CD4-positive, alpha-beta T cell (primary cell): ENCODE data around the gene STX12. TPM values are rescaled to one million over a fixed set of nuclear protein-coding genes. Genes with fewer than 3 reads are reported as not detected.

Experiments
- ATAC-seq: fragments of 200-7000 bp; cut with Tn5 transposase; one replicate; pipeline ENCODE4 v1.10.0; 2022; ENCODE audit warnings: mild to moderate bottlenecking; ENCODE audit not compliant: poor library complexity
- CTCF ChIA-PET: fragments of 350-600 bp; sonication (Branson Sonifier 250); formaldehyde crosslinking; loops from one replicate; lab custom pipeline; 2021; ENCODE audit warnings: antibody characterized with exemption, inconsistent platforms; lab: Charles Lee
- POLR2A ChIA-PET: fragments of 350-600 bp; sonication (Branson Sonifier 250); formaldehyde crosslinking; loops from one replicate; lab custom pipeline; 2021; ENCODE audit warnings: antibody characterized with exemption, inconsistent platforms; lab: Charles Lee
- DNase-seq, 14 experiments: peaks; one replicate each; pipeline ENCODE4 v3.0.0-alpha.2; 2013 to 2020; ENCODE audit warnings: mixed read lengths in 2 of 14
- H3K27ac ChIP-seq, 2 donors: one replicate each; pipeline versions ENCODE4 v1.5.1 to v1.7.0; 2013; ENCODE audit warnings: low read length in 2 of 2, low read depth in 1 of 2, mild to moderate bottlenecking in 1 of 2
- H3K27me3 ChIP-seq, 2 experiments: 1 replicate in 1 of 2; 2 replicates in 1 of 2; pipeline versions ENCODE4 v1.6.1 to v1.7.0; 2013; ENCODE audit warnings: low read length in 2 of 2, control low read depth in 1 of 2, mild to moderate bottlenecking in 1 of 2, moderate library complexity in 1 of 2; ENCODE audit not compliant: insufficient read depth in 2 of 2, control insufficient read depth in 1 of 2
- H3K36me3 ChIP-seq: one replicate; pipeline ENCODE4 v1.6.1; 2013; ENCODE audit warnings: low read length, control low read depth; ENCODE audit not compliant: insufficient read depth
- H3K4me1 ChIP-seq: one replicate; pipeline ENCODE4 v1.6.1; 2013; ENCODE audit warnings: low read length, control low read depth; ENCODE audit not compliant: insufficient read depth
- H3K4me3 ChIP-seq: one replicate; pipeline ENCODE4 v1.5.1; 2013; ENCODE audit warnings: mild to moderate bottlenecking, low read length, moderate library complexity
- H3K9me3 ChIP-seq, 2 experiments: 1 replicate in 1 of 2; 2 replicates in 1 of 2; pipeline versions ENCODE4 v1.6.1 to v1.7.0; 2013; ENCODE audit warnings: low read length in 2 of 2, mild to moderate bottlenecking in 2 of 2, control low read depth in 1 of 2, moderate library complexity in 1 of 2; ENCODE audit not compliant: control insufficient read depth in 1 of 2, insufficient read depth in 1 of 2
- H3K27ac Mint-ChIP-seq: one replicate; pipeline ENCODE4 v1.8.0; 2020; ENCODE audit warnings: mixed read lengths
- H3K27me3 Mint-ChIP-seq: one replicate; pipeline ENCODE4 v1.8.0; 2021; ENCODE audit warnings: mixed read lengths
- H3K36me3 Mint-ChIP-seq: one replicate; pipeline ENCODE4 v1.8.0; 2021; ENCODE audit warnings: low read depth, mixed read lengths
- H3K4me1 Mint-ChIP-seq: one replicate; pipeline ENCODE4 v1.8.0; 2021; ENCODE audit warnings: low read depth, mixed read lengths
- H3K4me3 Mint-ChIP-seq: one replicate; pipeline ENCODE4 v1.8.0; 2020; ENCODE audit warnings: mild to moderate bottlenecking, mixed read lengths
- H3K9me3 Mint-ChIP-seq: one replicate; pipeline ENCODE4 v1.8.0; 2020; ENCODE audit warnings: mixed read lengths
- CTCF ChIP-seq: fragments of 200-600 bp; IDR thresholded peaks from one replicate; pipeline ENCODE4 v1.8.0; 2022; ENCODE audit warnings: antibody characterized with exemption, mild to moderate bottlenecking
- intact Hi-C, 2 experiments: fragments of 100-400 bp; cut with DNase I in 1 of 2; cut with micrococcal nuclease in 1 of 2; formaldehyde crosslinking; loops; one replicate each; pipeline versions ENCODE4 v1.15.1 to v1.9.0; 2023 to 2025; cut with DNase I, micrococcal nuclease
- total RNA-seq, 174 experiments: library from RNA in 2 of 174; stranded (reverse) in 2 of 174; gene quantifications; one replicate each; pipeline ENCODE4 v1.2.3 and lab custom pipeline; 2021 to 2026

Gene STX12
- total RNA-seq, 2 experiments from 2014 or later: 20.3 to 22.7 TPM

- ChIA-PET CTCF (no interaction called here), POLR2A (no interaction called here)
- Mint-ChIP-seq H3K27me3 (no peaks in the 10 kb centered on the region), H3K4me1 (peaks cover 31% of the 10 kb centered on the region), H3K36me3 (peaks cover 26% of the 10 kb centered on the region), H3K4me3 (no peak overlapping the region), H3K27ac (no peak overlapping the region), H3K9me3 (no peaks in the 10 kb centered on the region)
- H3K27ac ChIP-seq: no peak overlapping the region
- ATAC-seq (no peak), DNase-seq (no peak)
- H3K9me3 ChIP-seq: no peaks in the 10 kb centered on the region
- peaks cover 7% of the 10 kb centered on the region for H3K4me1 ChIP-seq
- H3K27me3 ChIP-seq: no peaks in the 10 kb centered on the region
- intact Hi-C loops: loop anchor here in 1 of 2 experiments (10.0 kb wide), 1 partner anchor 784 kb away; the partner anchor contains the start of gene TRNP1
- TF ChIP-seq CTCF: no peak
- H3K4me3 ChIP-seq: no peak overlapping the region
- no peaks in the 10 kb centered on the region for H3K36me3 ChIP-seq
Measured at GRCh38 chr1:27779122-27779521, 6.1 kb downstream of the STX12 start.

- ATAC-seq: no peak
- Histone ChIP-seq H3K36me3 (no peaks in the 10 kb centered on the region), H3K4me3 (no peak overlapping the region), H3K4me1 (no peaks in the 10 kb centered on the region), H3K27me3 (no peaks in the 10 kb centered on the region), H3K9me3 (no peaks in the 10 kb centered on the region), H3K27ac (no peak overlapping the region)
- POLR2A ChIA-PET: interaction anchor here (0.7 to 3.1 kb wide), 2 partner anchors 10 to 223 kb away, joined by 3 to 13 read pairs; partner anchors contain the start of gene STX12
- intact Hi-C loops: no loop called here
- TF ChIP-seq CTCF: no peak
- Mint-ChIP-seq H3K9me3 (no peaks in the 10 kb centered on the region), H3K4me1 (peaks cover 36% of the 10 kb centered on the region), H3K27ac (no peak overlapping the region), H3K36me3 (peaks cover 19% of the 10 kb centered on the region), H3K27me3 (no peaks in the 10 kb centered on the region), H3K4me3 (no peak overlapping the region)
- no peak for DNase-seq
- CTCF ChIA-PET: no interaction called here
Measured at GRCh38 chr1:27782950-27783349, 9.9 kb downstream of the STX12 start.

DNA sequence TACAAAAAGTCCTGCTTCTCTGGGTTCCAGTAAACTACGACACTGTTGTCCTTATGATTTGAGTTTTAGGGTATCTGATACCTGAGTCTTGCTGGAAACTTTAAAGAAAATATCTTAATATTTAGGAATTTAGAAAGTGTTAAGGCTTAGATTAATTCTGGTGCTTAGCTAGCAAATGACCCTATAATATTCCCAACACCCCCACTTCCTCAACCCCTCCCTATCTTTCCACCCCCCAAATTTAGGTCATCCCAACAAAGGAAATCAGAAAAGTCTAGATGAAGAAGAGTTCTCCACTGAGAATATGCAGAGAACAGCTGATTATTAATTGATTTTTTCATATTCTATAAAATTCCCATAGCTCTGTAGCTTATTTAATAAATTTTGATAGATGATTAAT is 11.7 kb downstream of the STX12 start:
- Histone ChIP-seq H3K36me3 (peaks cover 4% of the 10 kb centered on the region), H3K27ac (no peak overlapping the region), H3K4me1 (no peaks in the 10 kb centered on the region), H3K27me3 (no peaks in the 10 kb centered on the region), H3K9me3 (no peaks in the 10 kb centered on the region), H3K4me3 (no peak overlapping the region)
- Mint-ChIP-seq H3K36me3 (peaks cover 24% of the 10 kb centered on the region), H3K9me3 (no peaks in the 10 kb centered on the region), H3K4me1 (peaks cover 39% of the 10 kb centered on the region), H3K27me3 (no peaks in the 10 kb centered on the region), H3K4me3 (no peak overlapping the region), H3K27ac (peak overlapping the region; percentile 8)
- no peak for TF ChIP-seq CTCF
- CTCF ChIA-PET: no interaction called here
- intact Hi-C loops: no loop called here
- ATAC-seq: no peak
- POLR2A ChIA-PET: interaction anchor here (0.7 to 1.4 kb wide), 2 partner anchors 12 to 402 kb away, joined by 3 to 5 read pairs; partner anchors contain the start of genes CD164L2 and STX12
- DNase-seq: no peak
